K562 (cell line): ENCODE results near the gene OR4D6.

Experiments used
- CTCF ChIP-seq, 3 experiments: IDR thresholded peaks in 2 of 3; conservative IDR thresholded peaks in 1 of 3; 2 replicates each; pipeline ENCODE4 v1.5.1; 2011 to 2012; ENCODE audit warnings: low read length in 3 of 3, mild to moderate bottlenecking in 3 of 3, control low read depth in 2 of 3, improper control_type of control experiment in 1 of 3, inconsistent platforms in 1 of 3, low read depth in 1 of 3, mixed read lengths in 1 of 3, moderate library complexity in 1 of 3; ENCODE audit not compliant: insufficient read depth in 2 of 3
- FOXK1 ChIP-seq: sonication (generic); formaldehyde crosslinking; IDR thresholded peaks from 2 replicates; pipeline ENCODE4 v1.8.0; 2022; ENCODE audit warnings: missing genetic modification reagents, mild to moderate bottlenecking, borderline replicate concordance
- HNRNPUL1 ChIP-seq: fragments of 200-400 bp; formaldehyde crosslinking; IDR thresholded peaks from 2 replicates; pipeline ENCODE4 v1.6.1; 2017; ENCODE audit warnings: low read length
- PML ChIP-seq: IDR thresholded peaks from 2 replicates; pipeline ENCODE4 v1.6.1; 2012; ENCODE audit warnings: low read length, inconsistent platforms
- POLR2A ChIP-seq: fragments of 450-650 bp; conservative IDR thresholded peaks from 2 replicates; pipeline ENCODE4 v1.6.1; 2016

GRCh38 chr11:59416613-59417012 is 40.1 kb upstream of the OR4D6 start:
- TF ChIP-seq POLR2A (no peak), HNRNPUL1 (no peak), PML (no peak), CTCF (IDR thresholded peaks at IDR 0.05 in 2 of 3, conservative IDR thresholded peaks at IDR 0.05 in 1 of 3; ENCODE audit: insufficient read depth in 2 of 3, low read depth in 1 of 3, low read length in 3 of 3) (no peak), FOXK1 (no peak)
